HG02840 (cell line): ENCODE data around the gene GIMAP6.
"Not testable (repeated sequence)": the region's sequence is repeated elsewhere in the genome, so short reads cannot be mapped to it uniquely, and the experiment has no call there.

ENCODE experiments used
- ATAC-seq: cut with Tn5 transposase; IDR thresholded peaks from one replicate; pipeline ENCODE4 v1.9.1; 2021; ENCODE audit warnings: mild to moderate bottlenecking, moderate library complexity, moderate number of reproducible peaks; ENCODE audit not compliant: unreplicated experiment, low FRiP score

The GIMAP6 gene

GRCh38 chr7:150587551-150587950 lies 44.6 kb downstream of the GIMAP6 start:
- ATAC-seq, result no peak

GRCh38 chr7:150586785-150587152 lies 45.4 kb downstream of the GIMAP6 start:
- no peak for ATAC-seq

GRCh38 chr7:150586068-150586784 lies 46.0 kb downstream of the GIMAP6 start:
- no peak for ATAC-seq

GRCh38 chr7:150585199-150585598 lies 47.0 kb downstream of the GIMAP6 start:
- ATAC-seq, result no peak

GRCh38 chr7:150580638-150581394 lies 51.4 kb downstream of the GIMAP6 start:
- ATAC-seq, result no peak

GRCh38 chr7:150579979-150580637 lies 52.1 kb downstream of the GIMAP6 start:
- ATAC-seq, result not testable (repeated sequence)
